IMR-90 (cell line): ENCODE results near the gene CRY2. TPM values are rescaled to one million over a fixed set of nuclear protein-coding genes. Genes with fewer than 3 reads are reported as not detected.

Experiments used
- CEBPB ChIP-seq: IDR thresholded peaks from 2 replicates; pipeline ENCODE4 v1.6.1; 2012; ENCODE audit warnings: low read depth, low read length, improper control_type of control experiment
- ELK1 ChIP-seq: fragments of 150-350 bp; IDR thresholded peaks from 2 replicates; pipeline ENCODE4 v1.6.1; 2016; ENCODE audit warnings: low read depth, mild to moderate bottlenecking, low read length, moderate library complexity, borderline replicate concordance
- MXI1 ChIP-seq: IDR thresholded peaks from 2 replicates; pipeline ENCODE4 v1.6.1; 2012; ENCODE audit warnings: low read depth, mild to moderate bottlenecking, low read length, moderate library complexity, borderline replicate concordance
- RFX5 ChIP-seq: IDR thresholded peaks from 2 replicates; pipeline ENCODE4 v1.8.0; 2012; ENCODE audit warnings: low read depth, mild to moderate bottlenecking, low read length, moderate library complexity
- polyA plus RNA-seq, 3 experiments: library from polyadenylated mRNA; depleted of rRNA; stranded (reverse); fragments of >200 nt; gene quantifications; 2 replicates each; pipeline ENCODE4 v1.2.3, GENCODE V29; 2012; ENCODE audit warnings: low replicate concordance in 1 of 3
- total RNA-seq: library from RNA; depleted of rRNA; stranded (reverse); fragments of >200 nt; gene quantifications from 2 replicates; pipeline ENCODE4 v1.2.3, GENCODE V29; 2012

CRY2 gene
- total and polyA plus RNA-seq, 2 of the 4 experiments (the other 2 are of a cell fraction): 12.2 to 13.1 TPM

- TF ChIP-seq MXI1 (no peak), RFX5 (no peak), CEBPB (no peak), ELK1 (no peak)
Observed at GRCh38 chr11:45806937-45807791, 40.1 kb upstream of the CRY2 start (continued).
